Tibial nerve (tissue), 4 donors: ENCODE measurements around the gene DMPK. TPM values are rescaled to one million over a fixed set of nuclear protein-coding genes. Genes with fewer than 3 reads are reported as not detected.

ENCODE experiments used
- DNase-seq, 2 donors: peaks; one replicate each; pipeline ENCODE4 v3.0.0-alpha.2; 2019; ENCODE audit warnings: low spot score in 2 of 2
- H3K27ac ChIP-seq, 4 donors: fragments of 200-600 bp; sonication (generic) in 3 of 4; one replicate each; pipeline ENCODE4 v1.5.1; 2017 to 2019; ENCODE audit warnings: mild to moderate bottlenecking in 1 of 4
- H3K27me3 ChIP-seq, 2 donors: fragments of 200-600 bp; sonication (generic) in 1 of 2; one replicate each; pipeline versions ENCODE4 v1.5.1 to v1.6.0; 2017 to 2019
- H3K36me3 ChIP-seq, 3 donors: fragments of 200-600 bp; sonication (generic); one replicate each; pipeline ENCODE4 v1.5.1; 2018 to 2019
- H3K4me1 ChIP-seq, 4 donors: fragments of 200-600 bp; sonication (generic) in 3 of 4; one replicate each; pipeline ENCODE4 v1.5.1; 2017 to 2019
- H3K4me3 ChIP-seq, 4 donors: fragments of 200-600 bp; sonication (generic) in 3 of 4; one replicate each; pipeline ENCODE4 v1.5.1; 2017 to 2019; ENCODE audit warnings: mild to moderate bottlenecking in 1 of 4, moderate library complexity in 1 of 4
- H3K9me3 ChIP-seq, 4 donors: fragments of 200-600 bp; sonication (generic) in 3 of 4; one replicate each; pipeline ENCODE4 v1.5.1; 2017 to 2019
- EP300 ChIP-seq, 2 donors: sonication (generic); formaldehyde crosslinking; IDR thresholded peaks; one replicate each; pipeline ENCODE4 v1.6.1; 2017; ENCODE audit warnings: antibody characterized with exemption in 2 of 2, mild to moderate bottlenecking in 1 of 2
- POLR2A ChIP-seq, 2 donors: fragments of 450-650 bp; IDR thresholded peaks; one replicate each; pipeline ENCODE4 v1.6.1; 2017; ENCODE audit warnings: antibody characterized with exemption in 2 of 2, mild to moderate bottlenecking in 2 of 2, moderate library complexity in 2 of 2
- WGBS, 2 donors: methylation state at CpG; one replicate each; pipeline ENCODE4 v1.1.5; 2018; 5-methylcytosine and 5-hydroxymethylcytosine counted together
- total RNA-seq, 4 donors: library from RNA; depleted of rRNA; stranded (reverse); fragments of >200 nt; gene quantifications; one replicate each; pipeline ENCODE4 v1.1.0, GENCODE V29; 2016
- TF ChIP-seq, protein P1 (sequence below), 5 experiments: fragments of 200-600 bp in 3 of 5; fragments of 450-650 bp in 2 of 5; sonication (generic) in 3 of 5; IDR thresholded peaks; one replicate each; pipeline ENCODE4 v1.5.1; 2016 to 2019; ENCODE audit warnings: antibody characterized with exemption in 5 of 5, mild to moderate bottlenecking in 3 of 5, moderate library complexity in 2 of 5

The DMPK gene
- total RNA-seq, 4 donors from 2014 or later = 59.0 to 87.9 (median 77.4) TPM

- H3K9me3 ChIP-seq = no peaks in the 10 kb centered on the region
- H3K4me3 ChIP-seq = peak overlapping the region; percentile 62 to 91 (median 83)
- DNase-seq = peak in 1 of 2 donors; percentile 48
- peaks cover 0 to 36% (median 0%) of the 10 kb centered on the region in 3 donors for H3K36me3 ChIP-seq
- WGBS, 2 donors = 0 to 3% methylated on average over 16 to 28 of the region's 28 CpGs
- peaks cover 0 to 41% (median 28%) of the 10 kb centered on the region in 4 donors for H3K4me1 ChIP-seq
- TF ChIP-seq POLR2A (IDR thresholded peaks at IDR 0.05) (no peak), EP300 (IDR thresholded peaks at IDR 0.05) (no peak)
- TF ChIP-seq, protein P1, sequence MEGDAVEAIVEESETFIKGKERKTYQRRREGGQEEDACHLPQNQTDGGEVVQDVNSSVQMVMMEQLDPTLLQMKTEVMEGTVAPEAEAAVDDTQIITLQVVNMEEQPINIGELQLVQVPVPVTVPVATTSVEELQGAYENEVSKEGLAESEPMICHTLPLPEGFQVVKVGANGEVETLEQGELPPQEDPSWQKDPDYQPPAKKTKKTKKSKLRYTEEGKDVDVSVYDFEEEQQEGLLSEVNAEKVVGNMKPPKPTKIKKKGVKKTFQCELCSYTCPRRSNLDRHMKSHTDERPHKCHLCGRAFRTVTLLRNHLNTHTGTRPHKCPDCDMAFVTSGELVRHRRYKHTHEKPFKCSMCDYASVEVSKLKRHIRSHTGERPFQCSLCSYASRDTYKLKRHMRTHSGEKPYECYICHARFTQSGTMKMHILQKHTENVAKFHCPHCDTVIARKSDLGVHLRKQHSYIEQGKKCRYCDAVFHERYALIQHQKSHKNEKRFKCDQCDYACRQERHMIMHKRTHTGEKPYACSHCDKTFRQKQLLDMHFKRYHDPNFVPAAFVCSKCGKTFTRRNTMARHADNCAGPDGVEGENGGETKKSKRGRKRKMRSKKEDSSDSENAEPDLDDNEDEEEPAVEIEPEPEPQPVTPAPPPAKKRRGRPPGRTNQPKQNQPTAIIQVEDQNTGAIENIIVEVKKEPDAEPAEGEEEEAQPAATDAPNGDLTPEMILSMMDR (IDR thresholded peaks at IDR 0.05) = no peak
- peak overlapping the region; percentile 88 to 97 (median 94) for H3K27ac ChIP-seq
- H3K27me3 ChIP-seq = no peaks in the 10 kb centered on the region
Observed at GRCh38 chr19:45769821-45770191, 12.5 kb downstream of the DMPK start.

DNA sequence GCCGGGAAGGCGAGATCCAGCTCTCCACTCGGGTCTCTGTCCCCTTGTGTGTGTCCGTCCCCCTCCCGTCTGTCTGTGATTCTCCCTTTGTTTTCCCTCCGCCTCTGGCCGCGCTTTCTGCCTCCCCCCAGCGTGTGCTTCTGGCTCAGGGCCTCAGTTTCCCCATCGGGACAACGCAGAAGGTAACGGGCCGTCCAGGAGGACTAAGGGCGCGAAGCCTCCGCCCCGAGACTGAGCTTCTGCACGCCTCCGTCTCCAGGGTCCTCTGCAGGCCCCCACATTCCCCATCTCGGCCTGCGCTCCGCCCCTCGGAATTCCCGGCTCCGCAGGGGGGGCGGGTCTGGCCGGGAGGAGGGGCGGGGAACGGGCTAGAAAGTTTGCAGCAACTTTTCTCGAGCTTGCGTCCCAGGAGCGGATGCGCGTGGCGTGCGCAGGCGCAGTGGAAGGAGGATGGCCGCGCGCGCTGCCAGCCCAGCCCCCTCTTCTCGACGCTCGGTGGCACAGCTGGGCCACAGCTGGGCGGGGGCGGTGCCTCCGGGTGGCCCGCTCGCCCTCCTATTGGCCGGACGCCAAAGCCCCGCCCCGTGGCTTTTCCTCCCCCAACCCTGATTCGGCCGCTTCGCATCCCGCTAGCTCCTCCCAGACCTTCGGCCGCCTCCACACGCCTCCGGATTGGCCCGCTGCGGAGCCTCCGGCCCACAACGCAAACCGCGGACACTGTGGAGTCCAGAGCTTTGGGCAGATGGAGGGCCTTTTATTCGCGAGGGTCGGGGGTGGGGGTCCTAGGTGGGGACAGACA, 13.1 kb downstream of the DMPK start, which contains the start of gene SIX5:
SIX5 (minus strand) TSS at position 269 of the 799 bp plus-strand sequence. CDS start 408 bp downstream, outside the sequence.
- peaks cover 0 to 47% (median 33%) of the 10 kb centered on the region in 4 donors for H3K4me1 ChIP-seq
- no peaks in the 10 kb centered on the region for H3K27me3 ChIP-seq
- DNase-seq = peak; percentile 96 to 97
- peak within 1 kb of the TSS; percentile 91 to 99 (median 96) for H3K27ac ChIP-seq
- H3K36me3 ChIP-seq = peaks cover 0 to 30% (median 0%) of the 10 kb centered on the region in 3 donors
- TF ChIP-seq, protein P1 (IDR thresholded peaks at IDR 0.05) = no peak
- TF ChIP-seq POLR2A (IDR thresholded peaks at IDR 0.05) = peak; percentile 90
- peak; percentile 95 to 98 for TF ChIP-seq EP300 (IDR thresholded peaks at IDR 0.05)
- H3K4me3 ChIP-seq = peak within 1 kb of the TSS; percentile 62 to 91 (median 83)
- no peaks in the 10 kb centered on the region for H3K9me3 ChIP-seq
- WGBS, 2 donors = 0% methylated on average over 43 to 55 of the region's 70 CpGs

- TF ChIP-seq, protein P1 (IDR thresholded peaks at IDR 0.05) = no peak
- TF ChIP-seq EP300 (IDR thresholded peaks at IDR 0.05) (no peak), POLR2A (IDR thresholded peaks at IDR 0.05) (no peak)
- peak overlapping the region; percentile 54 to 91 (median 83) for H3K4me3 ChIP-seq
- peaks cover 0 to 27% (median 0%) of the 10 kb centered on the region in 3 donors for H3K36me3 ChIP-seq
- no peak for DNase-seq
- WGBS, 2 donors = 0 to 2% methylated on average over 18 to 21 of the region's 33 CpGs
- no peaks in the 10 kb centered on the region for H3K27me3 ChIP-seq
- no peaks in the 10 kb centered on the region for H3K9me3 ChIP-seq
- H3K27ac ChIP-seq = peak overlapping the region; percentile 91 to 99 (median 96)
- peaks cover 0 to 52% (median 38%) of the 10 kb centered on the region in 4 donors for H3K4me1 ChIP-seq
Observed at GRCh38 chr19:45768655-45768983, 13.7 kb downstream of the DMPK start.

DNA sequence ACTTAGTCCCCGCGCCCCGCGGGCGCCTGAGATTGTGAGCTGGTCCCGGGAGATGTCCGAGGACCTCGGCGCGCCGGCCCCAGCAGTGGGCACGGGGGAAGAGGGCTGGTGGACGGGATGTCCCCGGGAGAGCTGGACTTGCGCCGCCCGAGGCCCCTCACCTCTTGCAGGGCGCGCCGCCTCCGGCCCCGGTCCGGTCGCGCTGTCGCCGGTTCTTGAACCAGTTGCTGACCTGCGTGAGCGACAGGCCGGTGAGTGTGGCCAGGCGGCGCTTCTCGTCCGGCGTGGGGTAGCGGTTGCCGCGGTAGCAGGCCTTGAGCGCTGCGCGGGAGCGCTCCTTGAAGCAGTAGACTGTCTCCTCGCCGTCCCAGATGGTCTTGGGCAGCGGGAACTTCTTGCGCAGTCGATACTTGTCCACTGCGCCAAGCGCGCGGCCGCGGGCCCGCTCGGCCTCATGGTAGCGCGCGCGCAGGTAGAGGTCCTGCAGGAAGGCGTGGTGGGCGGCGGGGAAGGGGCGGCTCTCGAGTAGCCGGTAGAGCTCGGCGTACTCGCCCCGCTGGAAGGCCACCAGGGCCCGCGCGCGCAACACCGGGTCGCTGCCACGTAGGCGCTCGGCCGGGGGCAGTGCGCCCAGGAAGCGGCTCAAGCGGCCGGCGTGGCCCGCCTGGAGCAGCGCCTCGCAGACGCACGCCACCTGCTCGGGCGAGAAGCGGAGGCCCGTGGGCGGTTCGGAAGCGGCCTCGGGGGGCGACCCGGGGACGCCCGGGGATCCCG, 14.2 kb downstream of the DMPK start:
- Histone ChIP-seq H3K4me1 (peaks cover 0 to 56% (median 38%) of the 10 kb centered on the region in 4 donors), H3K27me3 (no peaks in the 10 kb centered on the region), H3K36me3 (peaks cover 0 to 26% (median 0%) of the 10 kb centered on the region in 3 donors), H3K27ac (peak overlapping the region; percentile 91 to 99 (median 96)), H3K4me3 (peak overlapping the region; percentile 54 to 91 (median 83)), H3K9me3 (no peaks in the 10 kb centered on the region)
- DNase-seq = peak in 1 of 2 donors; percentile 53
- WGBS, 2 donors = 0 to 1% methylated on average over 11 to 54 of the region's 102 CpGs
- TF ChIP-seq POLR2A (IDR thresholded peaks at IDR 0.05) (no peak), EP300 (IDR thresholded peaks at IDR 0.05) (peak in 1 of 2 donors; percentile 17)
- TF ChIP-seq, protein P1 (IDR thresholded peaks at IDR 0.05) = peak in 2 of 5 experiments; percentile 12 to 21
